IPS-18a (cell line): Measurements from ENCODE around the gene C1QTNF6.

ENCODE experiments used
- H3K27ac ChIP-seq: one replicate; pipeline ENCODE4 v1.5.1; 2013; ENCODE audit warnings: low read length
- H3K27me3 ChIP-seq: one replicate; pipeline ENCODE4 v1.6.1; 2013; ENCODE audit warnings: mild to moderate bottlenecking, low read length; ENCODE audit not compliant: control insufficient read depth, insufficient read depth
- H3K36me3 ChIP-seq: one replicate; pipeline ENCODE4 v1.6.1; 2013; ENCODE audit warnings: low read depth, low read length; ENCODE audit not compliant: control insufficient read depth
- H3K4me1 ChIP-seq: one replicate; pipeline ENCODE4 v1.6.1; 2013; ENCODE audit warnings: low read depth, low read length; ENCODE audit not compliant: control insufficient read depth
- H3K4me3 ChIP-seq: one replicate; pipeline ENCODE4 v1.5.1; 2013; ENCODE audit warnings: low read length
- H3K9ac ChIP-seq: one replicate; pipeline ENCODE4 v1.6.1; 2013; ENCODE audit warnings: mild to moderate bottlenecking, low read length, moderate library complexity
- H3K9me3 ChIP-seq: one replicate; pipeline ENCODE4 v1.6.1; 2013; ENCODE audit warnings: low read depth, low read length; ENCODE audit not compliant: control insufficient read depth

Gene C1QTNF6

GRCh38 chr22:37219533-37219932 is 31.5 kb upstream of the C1QTNF6 start:
- Histone ChIP-seq H3K4me1 (no peaks in the 10 kb centered on the region), H3K27me3 (no peaks in the 10 kb centered on the region), H3K9me3 (no peaks in the 10 kb centered on the region), H3K27ac (no peak overlapping the region), H3K4me3 (no peak overlapping the region), H3K36me3 (no peaks in the 10 kb centered on the region), H3K9ac (no peak overlapping the region)

GRCh38 chr22:37218771-37219411 is 30.8 kb upstream of the C1QTNF6 start:
- Histone ChIP-seq H3K27ac (no peak overlapping the region), H3K27me3 (no peaks in the 10 kb centered on the region), H3K4me1 (no peaks in the 10 kb centered on the region), H3K36me3 (no peaks in the 10 kb centered on the region), H3K4me3 (no peak overlapping the region), H3K9ac (no peak overlapping the region), H3K9me3 (no peaks in the 10 kb centered on the region)

- no peak overlapping the region for H3K4me3 ChIP-seq
- H3K27me3 ChIP-seq, result no peaks in the 10 kb centered on the region
- no peak overlapping the region for H3K9ac ChIP-seq
- no peaks in the 10 kb centered on the region for H3K36me3 ChIP-seq
- no peak overlapping the region for H3K27ac ChIP-seq
- H3K4me1 ChIP-seq, result no peaks in the 10 kb centered on the region
- no peaks in the 10 kb centered on the region for H3K9me3 ChIP-seq
Observed at GRCh38 chr22:37218399-37218770, 30.3 kb upstream of the C1QTNF6 start.

- H3K27ac ChIP-seq, result no peak overlapping the region
- no peak overlapping the region for H3K4me3 ChIP-seq
- no peak overlapping the region for H3K9ac ChIP-seq
- H3K27me3 ChIP-seq, result no peaks in the 10 kb centered on the region
- H3K4me1 ChIP-seq, result peaks cover 6% of the 10 kb centered on the region
- H3K9me3 ChIP-seq, result no peaks in the 10 kb centered on the region
- no peaks in the 10 kb centered on the region for H3K36me3 ChIP-seq
Observed at GRCh38 chr22:37215890-37216289, 27.8 kb upstream of the C1QTNF6 start.

GRCh38 chr22:37214731-37215030 is 26.6 kb upstream of the C1QTNF6 start:
- H3K36me3 ChIP-seq, result no peaks in the 10 kb centered on the region
- H3K4me1 ChIP-seq, result peaks cover 6% of the 10 kb centered on the region
- H3K9ac ChIP-seq, result no peak overlapping the region
- no peaks in the 10 kb centered on the region for H3K9me3 ChIP-seq
- no peaks in the 10 kb centered on the region for H3K27me3 ChIP-seq
- no peak overlapping the region for H3K27ac ChIP-seq
- no peak overlapping the region for H3K4me3 ChIP-seq

- Histone ChIP-seq H3K27me3 (no peaks in the 10 kb centered on the region), H3K27ac (no peak overlapping the region), H3K9ac (no peak overlapping the region), H3K9me3 (no peaks in the 10 kb centered on the region), H3K4me1 (peaks cover 6% of the 10 kb centered on the region), H3K4me3 (no peak overlapping the region), H3K36me3 (no peaks in the 10 kb centered on the region)
Observed at GRCh38 chr22:37213941-37214730, 26.1 kb upstream of the C1QTNF6 start.

GRCh38 chr22:37213218-37213855 is 25.3 kb upstream of the C1QTNF6 start:
- Histone ChIP-seq H3K27ac (no peak overlapping the region), H3K4me3 (no peak overlapping the region)

GRCh38 chr22:37212174-37212906 is 24.3 kb upstream of the C1QTNF6 start, which contains the start of gene SSTR3:
TSS of gene SSTR3 (minus strand) at chr22:37212477. CDS start at chr22:37207803, 4,674 bp downstream.
- no peaks in the 10 kb centered on the region for H3K36me3 ChIP-seq
- no peak within 1 kb of the TSS for H3K9ac ChIP-seq
- H3K9me3 ChIP-seq, result no peaks in the 10 kb centered on the region
- H3K4me1 ChIP-seq, result peaks cover 6% of the 10 kb centered on the region
- peak within 1 kb of the TSS; percentile 34 for H3K4me3 ChIP-seq
- H3K27ac ChIP-seq, result no peak within 1 kb of the TSS
- no peaks in the 10 kb centered on the region for H3K27me3 ChIP-seq

More at GRCh38 chr22:37213218-37213855, 25.3 kb upstream of the C1QTNF6 start:
- Histone ChIP-seq H3K9ac (no peak overlapping the region), H3K4me1 (peaks cover 6% of the 10 kb centered on the region), H3K27me3 (no peaks in the 10 kb centered on the region), H3K36me3 (no peaks in the 10 kb centered on the region), H3K9me3 (no peaks in the 10 kb centered on the region)

GRCh38 chr22:37211866-37212173 is 23.8 kb upstream of the C1QTNF6 start:
- H3K9me3 ChIP-seq, result no peaks in the 10 kb centered on the region
- no peak overlapping the region for H3K9ac ChIP-seq
- no peaks in the 10 kb centered on the region for H3K27me3 ChIP-seq
- no peak overlapping the region for H3K27ac ChIP-seq
- H3K36me3 ChIP-seq, result no peaks in the 10 kb centered on the region
- peak overlapping the region; percentile 34 for H3K4me3 ChIP-seq
- H3K4me1 ChIP-seq, result peaks cover 6% of the 10 kb centered on the region

GRCh38 chr22:37211075-37211865 is 23.2 kb upstream of the C1QTNF6 start:
- no peaks in the 10 kb centered on the region for H3K9me3 ChIP-seq
- no peak overlapping the region for H3K4me3 ChIP-seq
- H3K27ac ChIP-seq, result no peak overlapping the region

More at GRCh38 chr22:37211075-37211865, 23.2 kb upstream of the C1QTNF6 start:
- Histone ChIP-seq H3K9ac (no peak overlapping the region), H3K27me3 (no peaks in the 10 kb centered on the region), H3K4me1 (peaks cover 6% of the 10 kb centered on the region), H3K36me3 (no peaks in the 10 kb centered on the region)
